Measurements from ENCODE around the gene KRT2.

KRT2 gene

GRCh38 chr12:52667509-52667908, 15.5 kb upstream of the KRT2 start:
- in situ Hi-C loops (cut with HindIII; ENCODE audit: low sequenced_read_pairs) = no loop called here

- in situ Hi-C loops (cut with HindIII; ENCODE audit: low sequenced_read_pairs) = no loop called here
Observed at GRCh38 chr12:52666471-52666870, 14.5 kb upstream of the KRT2 start.

GRCh38 chr12:52663420-52663819, 11.4 kb upstream of the KRT2 start:
- in situ Hi-C loops (cut with HindIII; ENCODE audit: low sequenced_read_pairs) = no loop called here

- in situ Hi-C loops (cut with HindIII; ENCODE audit: low sequenced_read_pairs) = no loop called here
Observed at GRCh38 chr12:52662918-52663229, 10.9 kb upstream of the KRT2 start.

GRCh38 chr12:52662093-52662917, 10.3 kb upstream of the KRT2 start:
- in situ Hi-C loops (cut with HindIII; ENCODE audit: low sequenced_read_pairs) = no loop called here

DNA sequence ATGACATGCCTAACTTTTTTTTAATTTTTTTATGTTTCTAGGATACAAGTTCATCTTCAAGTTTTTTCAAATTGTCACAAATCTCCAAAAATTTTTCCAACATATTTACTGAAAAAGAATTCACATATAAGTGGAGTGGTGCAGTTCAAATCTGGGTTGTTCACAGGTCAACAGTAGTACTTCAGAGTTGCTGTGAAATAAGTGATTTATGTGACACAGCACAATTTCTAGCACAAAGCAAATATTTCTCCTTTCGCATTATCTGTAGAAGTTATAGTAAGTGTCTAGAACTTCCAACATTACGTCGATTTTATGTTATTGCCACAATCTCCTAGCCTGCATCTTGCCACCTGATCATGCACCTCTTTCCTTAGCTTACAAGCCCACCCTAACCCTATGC, 9.7 kb upstream of the KRT2 start:
- in situ Hi-C loops (cut with HindIII; ENCODE audit: low sequenced_read_pairs) = no loop called here

GRCh38 chr12:52660934-52661499, 9.0 kb upstream of the KRT2 start:
- in situ Hi-C loops (cut with HindIII; ENCODE audit: low sequenced_read_pairs) = no loop called here

DNA sequence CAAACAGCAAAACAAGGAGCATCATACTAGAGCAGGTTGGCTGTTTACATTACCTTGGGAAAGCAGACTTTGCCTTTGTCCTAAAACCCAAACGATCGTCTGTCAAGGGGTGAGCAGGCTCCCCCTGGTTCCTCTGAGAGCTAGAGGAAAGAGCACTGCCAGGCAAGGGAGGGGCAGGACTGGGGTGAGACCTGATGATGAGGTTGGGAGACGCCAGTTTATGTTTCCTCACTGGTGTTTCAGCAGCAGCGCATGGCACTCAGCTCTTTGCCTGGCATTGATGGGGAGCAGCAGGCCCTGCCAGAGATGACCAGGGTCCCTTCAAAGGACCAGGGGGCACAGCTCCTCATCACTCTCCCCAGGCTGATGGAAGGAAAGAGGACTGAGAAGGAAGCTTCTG, 7.9 kb upstream of the KRT2 start:
- in situ Hi-C loops (cut with HindIII; ENCODE audit: low sequenced_read_pairs) = no loop called here

DNA sequence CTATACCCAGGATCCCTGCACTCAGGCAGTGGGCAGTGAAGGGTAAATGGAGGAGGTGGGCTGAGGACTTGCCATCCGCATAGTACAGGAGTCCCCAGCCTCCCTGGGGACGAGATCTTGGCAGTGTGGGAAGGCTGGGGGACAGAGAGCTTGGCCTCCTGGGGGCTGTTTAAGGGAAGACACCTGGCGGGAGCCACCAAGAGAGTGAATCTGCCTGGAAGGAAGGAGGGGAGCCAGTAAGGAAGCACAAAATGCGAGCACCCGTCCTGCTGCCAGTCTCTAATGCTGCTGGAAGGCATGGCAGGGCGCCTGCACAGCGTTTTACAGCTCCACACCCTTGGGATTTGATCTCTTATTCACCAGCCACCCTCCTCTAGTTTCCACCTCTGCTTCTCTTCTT, 7.4 kb upstream of the KRT2 start:
- in situ Hi-C loops (cut with HindIII; ENCODE audit: low sequenced_read_pairs) = no loop called here

GRCh38 chr12:52658196-52658595, 6.2 kb upstream of the KRT2 start:
- in situ Hi-C loops (cut with HindIII; ENCODE audit: low sequenced_read_pairs) = no loop called here

DNA sequence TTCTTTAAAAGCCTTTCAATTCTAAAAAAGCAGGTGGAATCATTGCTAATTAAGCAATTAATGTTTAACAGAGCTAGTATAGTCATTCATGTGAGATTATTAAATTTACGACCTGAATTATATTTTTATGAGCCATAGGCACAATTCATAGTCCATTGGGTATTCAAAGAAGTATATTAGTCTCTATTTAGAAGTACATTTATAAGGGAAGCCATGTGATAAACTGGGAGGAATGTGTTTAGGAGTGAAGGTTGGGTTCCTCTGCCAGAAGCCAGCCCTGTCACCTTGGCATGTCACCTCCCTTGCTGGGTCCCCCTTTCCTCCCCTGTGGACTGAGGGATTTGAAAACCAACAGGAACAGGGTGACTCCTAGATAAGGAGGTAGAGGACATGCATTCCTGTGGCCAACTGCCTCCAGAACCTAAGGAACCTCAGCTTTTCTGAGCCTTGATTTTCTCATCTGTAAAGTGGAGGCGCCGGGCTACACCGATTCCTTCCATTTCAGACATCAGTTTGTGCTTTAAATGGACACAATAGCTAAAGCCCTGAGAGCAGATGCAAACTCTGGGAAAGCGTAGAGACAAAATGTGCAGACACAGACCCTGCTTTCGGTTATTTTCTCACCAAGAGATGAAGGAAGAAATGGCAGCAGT, 5.4 kb upstream of the KRT2 start:
- in situ Hi-C loops (cut with HindIII; ENCODE audit: low sequenced_read_pairs) = no loop called here

DNA sequence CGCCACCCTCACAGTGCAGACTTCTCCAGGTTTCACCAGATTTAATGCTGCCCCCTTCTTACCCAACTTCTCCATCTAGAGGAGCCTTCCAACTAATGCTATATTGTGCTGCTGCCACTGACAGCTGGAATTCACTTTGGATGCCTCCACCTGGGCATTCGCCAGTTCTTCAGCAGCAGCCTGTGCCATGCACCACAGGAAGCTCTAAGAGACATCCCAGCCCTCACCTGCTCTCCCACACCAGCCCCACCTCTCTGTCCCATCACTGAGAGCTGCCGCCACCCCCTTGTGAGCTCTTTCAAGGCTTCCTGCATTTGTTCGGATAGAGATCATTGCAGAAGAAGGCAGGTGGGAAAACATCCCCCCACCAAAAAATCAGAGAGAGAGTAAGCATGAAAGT, 4.6 kb upstream of the KRT2 start:
- in situ Hi-C loops (cut with HindIII; ENCODE audit: low sequenced_read_pairs) = no loop called here

- in situ Hi-C loops (cut with HindIII; ENCODE audit: low sequenced_read_pairs) = no loop called here
Observed at GRCh38 chr12:52655720-52656124, 3.7 kb upstream of the KRT2 start.

GRCh38 chr12:52655251-52655650, 3.2 kb upstream of the KRT2 start:
- in situ Hi-C loops (cut with HindIII; ENCODE audit: low sequenced_read_pairs) = no loop called here

DNA sequence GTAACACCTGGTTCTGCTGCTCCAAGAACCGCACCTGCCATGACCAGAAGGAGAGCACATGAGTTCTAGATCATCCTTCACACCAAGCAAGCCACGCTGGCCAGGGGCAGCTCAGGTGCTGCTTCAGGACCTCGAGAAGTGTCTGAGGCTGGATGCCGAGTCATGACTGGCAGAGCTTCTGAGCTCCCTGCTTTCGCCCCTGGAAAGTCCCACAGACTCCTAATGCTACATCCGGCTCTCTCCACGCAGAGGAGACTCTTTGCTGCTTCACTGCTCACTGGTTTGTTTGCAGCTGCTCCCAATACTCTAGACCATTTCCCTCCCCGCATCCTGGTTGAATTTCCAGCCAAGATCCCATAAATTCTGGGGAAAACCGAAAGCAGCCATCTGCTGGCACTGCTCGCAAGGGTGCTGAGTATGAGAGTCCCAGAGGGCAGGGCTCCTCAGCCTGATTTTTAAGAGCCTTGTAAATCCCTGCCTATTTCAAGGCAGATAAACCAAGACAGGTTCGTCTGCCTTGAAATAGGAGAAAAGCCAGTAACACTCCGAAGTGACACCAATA, 1.4 kb downstream of the KRT2 start:
- in situ Hi-C loops (cut with HindIII; ENCODE audit: low sequenced_read_pairs) = no loop called here

GRCh38 chr12:52649066-52649465, 2.9 kb downstream of the KRT2 start:
- in situ Hi-C loops (cut with HindIII; ENCODE audit: low sequenced_read_pairs) = loop anchor here (5.0 kb wide), 2 partner anchors 37 to 68 kb away; no protein-coding TSS in a partner anchor

DNA sequence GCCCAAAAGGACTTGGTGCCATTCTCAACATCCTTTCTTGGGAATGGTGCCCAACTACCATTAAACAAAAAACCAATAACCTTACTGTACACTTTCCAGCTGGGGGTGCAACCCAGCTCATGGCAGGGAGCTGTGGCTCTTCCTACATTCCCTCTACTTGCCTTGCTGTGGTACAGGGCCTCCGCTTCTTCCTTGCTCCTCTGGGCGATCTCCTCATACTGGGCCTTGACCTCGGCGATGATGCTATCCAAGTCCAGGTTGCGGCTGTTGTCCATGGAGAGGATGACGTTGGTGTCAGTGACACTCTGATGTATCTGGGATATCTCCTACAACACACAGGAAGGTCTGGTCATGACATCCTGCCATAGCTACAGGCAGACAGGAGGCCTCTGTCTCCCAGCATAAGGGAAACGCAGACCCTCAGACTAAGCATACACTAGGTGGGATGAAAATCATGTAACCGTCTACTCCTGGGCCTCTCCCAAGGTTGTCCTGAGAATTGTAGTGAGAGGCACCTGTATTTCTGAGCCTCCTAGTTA, 3.9 kb downstream of the KRT2 start:
- in situ Hi-C loops (cut with HindIII; ENCODE audit: low sequenced_read_pairs) = loop anchor here (5.0 kb wide), 2 partner anchors 36 to 69 kb away; no protein-coding TSS in a partner anchor

- in situ Hi-C loops (cut with HindIII; ENCODE audit: low sequenced_read_pairs) = loop anchor here (5.0 kb wide), 2 partner anchors 35 to 70 kb away; no protein-coding TSS in a partner anchor
Observed at GRCh38 chr12:52647601-52648000, 4.4 kb downstream of the KRT2 start.

GRCh38 chr12:52646613-52647012, 5.4 kb downstream of the KRT2 start:
- in situ Hi-C loops (cut with HindIII; ENCODE audit: low sequenced_read_pairs) = loop anchor here (5.0 kb wide), 2 partner anchors 34 to 71 kb away; no protein-coding TSS in a partner anchor

DNA sequence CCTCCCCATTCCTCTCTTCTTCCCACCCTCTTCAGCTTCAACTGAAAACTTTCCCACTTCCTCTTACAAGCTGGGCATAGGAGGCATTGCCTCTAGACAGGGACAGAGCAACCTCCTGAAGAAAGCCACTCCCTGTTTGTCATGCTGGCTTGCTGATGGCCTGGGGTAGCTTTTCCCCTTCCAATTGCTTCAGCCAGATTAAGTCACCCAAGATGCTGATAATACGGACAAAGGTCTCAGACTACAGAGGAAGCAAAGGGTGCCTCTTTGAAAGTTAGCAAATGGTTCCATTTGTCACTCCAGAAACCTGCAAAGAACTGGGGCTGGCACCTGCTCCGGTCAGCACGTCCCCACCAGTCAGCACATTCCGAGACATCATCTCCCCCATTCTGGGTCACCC, 6.0 kb downstream of the KRT2 start:
- in situ Hi-C loops (cut with HindIII; ENCODE audit: low sequenced_read_pairs) = loop anchor here (5.0 kb wide), 2 partner anchors 34 to 71 kb away; no protein-coding TSS in a partner anchor

DNA sequence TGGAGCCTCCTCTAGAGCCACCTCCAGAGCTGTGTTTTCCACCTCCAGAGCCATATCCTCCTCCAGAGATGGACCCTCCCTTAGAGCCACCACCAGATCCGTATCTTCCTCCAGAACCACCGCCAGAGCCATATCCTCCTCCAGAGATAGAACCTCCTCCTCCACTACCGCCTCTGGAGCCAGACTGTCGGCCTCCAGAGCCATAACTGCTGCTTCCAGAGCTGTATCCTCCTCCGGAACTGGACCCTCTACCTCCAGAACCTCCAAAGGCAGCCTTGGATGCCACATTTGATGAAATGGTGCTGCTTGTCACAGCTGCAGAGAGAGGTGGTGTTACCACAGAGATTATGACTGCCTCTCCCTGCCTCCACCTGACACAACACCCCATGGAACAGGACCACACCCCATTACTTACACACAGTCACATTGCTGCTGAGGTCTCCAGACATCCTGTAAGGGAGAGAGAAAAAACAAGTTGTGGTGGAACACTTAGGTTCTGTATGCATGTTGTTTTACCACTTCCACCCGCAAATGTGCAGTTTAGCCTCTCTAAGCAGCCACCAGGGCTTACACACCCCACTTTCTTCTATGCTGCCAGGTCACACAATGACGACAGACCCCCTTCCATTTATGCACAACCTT, 6.8 kb downstream of the KRT2 start:
- in situ Hi-C loops (cut with HindIII; ENCODE audit: low sequenced_read_pairs) = loop anchor here (5.0 kb wide), 2 partner anchors 33 to 72 kb away; no protein-coding TSS in a partner anchor

All from endothelial cell of hepatic sinusoid (primary cell).